K562 (cell line): ENCODE results near the gene BRMS1. TPM values are rescaled to one million over a fixed set of nuclear protein-coding genes. Genes with fewer than 3 reads are reported as not detected.
A peak's percentile ranks its signal among the peaks of the same experiment; 100 is the strongest.
"Not testable (repeated sequence)": the region's sequence is repeated elsewhere in the genome, so short reads cannot be mapped to it uniquely, and the experiment has no call there.

Experiments used
- ATAC-seq: fragments of 200-7000 bp; cut with Tn5 transposase; 3 replicates; pipeline ENCODE4 v1.9.1; 2020; ENCODE audit warnings: moderate library complexity
- BruUV-seq: library from RNA; stranded (reverse); fragments of 400-500 nt; replicated peaks from 2 replicates; lab custom pipeline; 2021; lab: Mats Ljungman, UMichigan
- CTCF ChIA-PET: fragments of 300-600 bp; formaldehyde crosslinking; extraction: SDS; loops from one replicate; lab custom pipeline; 2021; ENCODE audit warnings: low intra/inter-chr PET ratio; lab: Yijun Ruan, JAX
- POLR2A ChIA-PET: fragments of 300-600, 350-650 bp; sonication (Branson Sonifier 250); formaldehyde crosslinking; extraction: SDS; loops from one replicate; lab custom pipeline; 2021; ENCODE audit warnings: antibody characterized with exemption, inconsistent platforms; lab: Yijun Ruan, JAX
- DNase-seq, 4 experiments: peaks; one replicate each; pipeline versions ENCODE4 v3.0.0 to v3.0.0-alpha.2; 2011 to 2018; ENCODE audit warnings: low spot score in 3 of 4, mixed read lengths in 3 of 4; ENCODE audit errors: extremely low read depth in 1 of 4
- FAIRE-seq: peaks from 2 replicates; lab custom pipeline; 2011; peaks lifted over from hg19 to GRCh38; lab: Jason Lieb, UNC
- H2AFZ ChIP-seq: 2 replicates; pipeline ENCODE4 v1.6.0; 2011; ENCODE audit warnings: low read depth, low read length, control low read depth, inconsistent platforms
- H3K27ac ChIP-seq: fragments of 200-600 bp; 3 replicates; pipeline ENCODE4 v1.8.0; 2011; ENCODE audit warnings: low read depth, mild to moderate bottlenecking, control low read depth, inconsistent platforms, low read length, moderate library complexity, mixed read lengths; ENCODE audit errors: extremely low read depth
- H3K27me3 ChIP-seq, 2 experiments: fragments of 300-600 bp in 1 of 2; 2 replicates in 1 of 2; 3 replicates in 1 of 2; pipeline versions ENCODE4 v1.6.0 to v1.8.0; 2011; ENCODE audit warnings: inconsistent platforms in 2 of 2, low read length in 2 of 2, mild to moderate bottlenecking in 1 of 2, mixed read lengths in 1 of 2, moderate library complexity in 1 of 2; ENCODE audit not compliant: control insufficient read depth in 2 of 2, insufficient read depth in 2 of 2
- H3K36me3 ChIP-seq: fragments of 300-600 bp; 3 replicates; pipeline ENCODE4 v1.8.0; 2011; ENCODE audit warnings: mild to moderate bottlenecking, low read length, inconsistent platforms; ENCODE audit not compliant: control insufficient read depth, insufficient read depth
- H3K4me1 ChIP-seq, 2 experiments: fragments of 200-600 bp in 1 of 2; replicated peaks in 1 of 2; 2 replicates in 1 of 2; 3 replicates in 1 of 2; pipeline versions ENCODE4 v1.5.1 to v1.8.0; 2011; ENCODE audit warnings: inconsistent platforms in 2 of 2, low read length in 2 of 2, mild to moderate bottlenecking in 1 of 2, mixed read lengths in 1 of 2, moderate library complexity in 1 of 2; ENCODE audit not compliant: control insufficient read depth in 2 of 2, insufficient read depth in 2 of 2
- H3K4me2 ChIP-seq: 2 replicates; pipeline ENCODE4 v1.6.1; 2011; ENCODE audit warnings: low read length, control low read depth, inconsistent platforms, mixed read lengths; ENCODE audit not compliant: insufficient read depth
- H3K4me3 ChIP-seq: fragments of 200-600 bp; sonication (generic), shearing (Covaris generic); 2 replicates; pipeline ENCODE4 v1.5.1; 2016; ENCODE audit warnings: control low read depth, inconsistent platforms
- H3K79me2 ChIP-seq: fragments of 200-600 bp; 3 replicates; pipeline ENCODE4 v1.8.0; 2011; ENCODE audit warnings: low read length, inconsistent platforms; ENCODE audit not compliant: control insufficient read depth, insufficient read depth
- H3K9ac ChIP-seq, 2 experiments: 2 replicates each; pipeline versions ENCODE4 v1.6.0 to v1.6.1; 2011; ENCODE audit warnings: low read depth in 2 of 2, low read length in 2 of 2, control low read depth in 1 of 2, inconsistent platforms in 1 of 2, mild to moderate bottlenecking in 1 of 2, mixed read lengths in 1 of 2; ENCODE audit not compliant: insufficient read depth in 1 of 2
- H3K9me1 ChIP-seq: one replicate; pipeline ENCODE4 v1.6.0; 2011; ENCODE audit warnings: inconsistent platforms, mild to moderate bottlenecking, low read length, moderate library complexity; ENCODE audit not compliant: control insufficient read depth, insufficient read depth
- H3K9me3 ChIP-seq: replicated peaks from 2 replicates; pipeline ENCODE4 v1.5.1; 2011; ENCODE audit warnings: low read depth, low read length, inconsistent platforms; ENCODE audit not compliant: control insufficient read depth, insufficient read depth
- H4K20me1 ChIP-seq: replicated peaks from 2 replicates; pipeline ENCODE4 v1.6.1; 2011; ENCODE audit warnings: low read length, inconsistent platforms, mixed read lengths; ENCODE audit not compliant: control insufficient read depth, insufficient read depth
- C11orf30 ChIP-seq: fragments of 450-650 bp; IDR thresholded peaks from 2 replicates; pipeline ENCODE4 v1.6.1; 2016; ENCODE audit warnings: low read depth, mild to moderate bottlenecking
- EGR1 ChIP-seq: fragments of 450-650 bp; conservative IDR thresholded peaks from 2 replicates; pipeline ENCODE4 v1.6.1; 2017; ENCODE audit warnings: mild to moderate bottlenecking
- PHB2 ChIP-seq: fragments of 450-650 bp; IDR thresholded peaks from 2 replicates; pipeline ENCODE4 v1.6.1; 2017; ENCODE audit warnings: low read depth
- SMARCA5 ChIP-seq: fragments of 450-650 bp; IDR thresholded peaks from 2 replicates; pipeline ENCODE4 v1.6.1; 2016
- ZNF316 ChIP-seq: fragments of 450-650 bp; IDR thresholded peaks from 2 replicates; pipeline ENCODE4 v1.6.1; 2016
- WGBS: fragments of 100-300 bp; shearing (Covaris generic); methylation state at CpG from one replicate; pipeline ENCODE4 v1.1.6; 2016; ENCODE audit warnings: low coverage, mixed read lengths; ENCODE audit not compliant: insufficient coverage; ENCODE audit errors: missing lambda C conversion rate; 5-methylcytosine and 5-hydroxymethylcytosine counted together
- in situ Hi-C: fragments of 300-500 bp; cut with MboI; formaldehyde crosslinking; loops from 4 replicates; pipeline ENCODE4 v1.15.0; 2018; ENCODE audit warnings: inconsistent platforms, mixed read lengths
- intact Hi-C: fragments of 100-400 bp; cut with micrococcal nuclease; formaldehyde crosslinking; loops from 2 replicates; pipeline ENCODE4 v1.14.2; 2022
- polyA plus RNA-seq, 8 experiments: library from polyadenylated mRNA; depleted of rRNA in 4 of 8; stranded (reverse) in 5 of 8; unstranded in 3 of 8; fragments of >200 nt; fragmentation: Nextera tagmentation in 2 of 8; fragmentation: Illumina TruSeq in 1 of 8; extraction: Ambion mirVana in 2 of 8; extraction: Trizol in 1 of 8; gene quantifications; 2 replicates each; pipeline versions ENCODE4 v1.2.1 to v1.2.3, GENCODE V29; 2011 to 2014; ENCODE audit warnings: inconsistent platforms in 1 of 8, missing spikeins in 1 of 8
- total RNA-seq, 7 experiments: library from RNA; depleted of rRNA in 6 of 7; stranded (reverse); fragments of >200 nt in 6 of 7; fragmentation: Illumina TruSeq in 2 of 7; extraction: Trizol in 2 of 7; gene quantifications; 2 replicates each; pipeline versions ENCODE4 v1.2.1 to v1.2.3, GENCODE V29; 2011 to 2021; ENCODE audit warnings: low replicate concordance in 1 of 7

Gene BRMS1
- total and polyA plus RNA-seq, 9 of the 15 experiments (the other 6 are each of a cell fraction or from before 2014, with no cell fraction given): 2.2 to 78.8 (median 33.4) TPM

DNA sequence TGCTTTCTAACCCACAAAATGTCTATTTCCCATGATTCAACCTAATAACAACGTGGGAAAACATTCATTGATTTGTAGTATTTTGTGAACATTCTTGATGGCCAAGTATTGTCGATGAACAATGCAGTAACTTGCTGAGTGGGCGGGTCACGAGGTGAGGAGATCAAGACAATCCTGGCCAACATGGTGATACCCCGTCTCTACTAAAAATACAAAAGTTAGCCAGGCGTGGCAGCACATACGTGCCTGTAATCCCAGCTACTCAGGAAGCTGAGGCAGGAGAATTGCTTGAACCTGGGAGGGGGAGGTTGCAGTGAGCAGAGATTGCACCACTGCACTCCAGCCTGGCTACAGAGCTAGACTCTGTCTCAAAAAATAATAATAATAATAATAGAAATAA, 35.4 kb upstream of the BRMS1 start:
- H3K27ac ChIP-seq, H3K36me3 ChIP-seq, CTCF ChIA-PET, in situ Hi-C loops: not testable (repeated sequence)
- peak; percentile 61 for FAIRE-seq
- peak overlapping the region; percentile 37; the same call in 1 of the 2 replicates for H2AFZ ChIP-seq
- TF ChIP-seq ZNF316 (peak; percentile 56; the same call in 1 of the 2 replicates), C11orf30 (peak; percentile 37; the same call in 1 of the 2 replicates), EGR1 (peak; percentile 72)
- TF ChIP-seq, all 486 proteins: peak for 3; not testable (repeated sequence) for 483
- H4K20me1 ChIP-seq, DNase-seq, H3K9me3 ChIP-seq, H3K79me2 ChIP-seq, H3K4me2 ChIP-seq, H3K4me3 ChIP-seq, intact Hi-C loops, H3K4me1 ChIP-seq, H3K9me1 ChIP-seq, BruUV-seq, H3K27me3 ChIP-seq, H3K9ac ChIP-seq: not testable (repeated sequence)
- 23% methylated on average over 7 of the region's 7 CpGs for WGBS
- peak; percentile 67 for ATAC-seq
- POLR2A ChIA-PET: interaction anchor here (0.6 kb wide), 2 partner anchors 159 to 464 kb away, joined by 3 read pairs; no protein-coding TSS in a partner anchor

- in situ Hi-C loops, H3K4me2 ChIP-seq, H3K4me3 ChIP-seq, intact Hi-C loops, BruUV-seq, CTCF ChIA-PET, H3K9me3 ChIP-seq, FAIRE-seq, DNase-seq, H3K27ac ChIP-seq, H4K20me1 ChIP-seq, H3K27me3 ChIP-seq, ATAC-seq, H3K9me1 ChIP-seq: not testable (repeated sequence)
- Histone ChIP-seq H3K36me3 (peaks cover 20% of the 10 kb centered on the region; the same call in 2 of the 3 replicates), H2AFZ (peak overlapping the region; percentile 46; the same call in 1 of the 2 replicates), H3K79me2 (peaks cover 33% of the 10 kb centered on the region), H3K4me1 (peaks cover 21 to 33% of the 10 kb centered on the region in 2 experiments; a peak in 4 of 5 replicates), H3K9ac (0 out of 4 replicates have a peak overlapping the region, but pooled peaks of 1 of the 2 experiments have one; percentile 67)
- TF ChIP-seq PHB2 (0 out of 2 replicates have a peak, but pooled peaks have one; percentile 30), SMARCA5 (peak; percentile 16; the same call in 1 of the 2 replicates)
- POLR2A ChIA-PET: interaction anchor here (1.1 kb wide), 1 partner anchor 22 kb away, joined by 4 read pairs; no protein-coding TSS in a partner anchor
- 78% methylated on average over 5 of the region's 9 CpGs for WGBS
Observed at GRCh38 chr11:66373690-66374287, 28.9 kb upstream of the BRMS1 start.
